HEK293T (cell line): ENCODE data around the gene PLEKHG2.

Experiments used
- BHLHE40 ChIP-seq: fragments of 450-650 bp; IDR thresholded peaks from 2 replicates; pipeline ENCODE4 v1.6.1; 2016; ENCODE audit warnings: mild to moderate bottlenecking, moderate library complexity, borderline replicate concordance
- CTBP1 ChIP-seq: fragments of 450-650 bp; IDR thresholded peaks from 2 replicates; pipeline ENCODE4 v1.6.1; 2016; ENCODE audit warnings: borderline replicate concordance
- ELF4 ChIP-seq: fragments of 450-650 bp; IDR thresholded peaks from 2 replicates; pipeline ENCODE4 v1.6.1; 2017; ENCODE audit warnings: antibody characterized with exemption
- FOXA1 ChIP-seq: fragments of 450-650 bp; IDR thresholded peaks from 2 replicates; pipeline ENCODE4 v1.6.1; 2016; ENCODE audit warnings: mild to moderate bottlenecking
- FOXK2 ChIP-seq: fragments of 450-650 bp; IDR thresholded peaks from 2 replicates; pipeline ENCODE4 v1.6.1; 2016; ENCODE audit warnings: mild to moderate bottlenecking
- FOXM1 ChIP-seq: fragments of 450-650 bp; IDR thresholded peaks from 2 replicates; pipeline ENCODE4 v1.6.1; 2017; ENCODE audit warnings: mild to moderate bottlenecking, borderline replicate concordance
- HDGF ChIP-seq: fragments of 450-650 bp; IDR thresholded peaks from 2 replicates; pipeline ENCODE4 v1.6.1; 2017; ENCODE audit warnings: antibody characterized with exemption, borderline replicate concordance
- LEF1 ChIP-seq: fragments of 450-650 bp; IDR thresholded peaks from 2 replicates; pipeline ENCODE4 v1.6.1; 2017; ENCODE audit warnings: mild to moderate bottlenecking, borderline replicate concordance
- NFRKB ChIP-seq: fragments of 450-650 bp; IDR thresholded peaks from 2 replicates; pipeline ENCODE4 v1.6.1; 2016; ENCODE audit warnings: mild to moderate bottlenecking, moderate library complexity
- SP1 ChIP-seq: fragments of 450-650 bp; IDR thresholded peaks from 2 replicates; pipeline ENCODE4 v1.6.1; 2017
- SUZ12 ChIP-seq: fragments of 450-650 bp; IDR thresholded peaks from 2 replicates; pipeline ENCODE4 v1.6.1; 2016; ENCODE audit warnings: mild to moderate bottlenecking
- TARDBP ChIP-seq: fragments of 450-650 bp; IDR thresholded peaks from 2 replicates; pipeline ENCODE4 v1.6.1; 2016
- TF ChIP-seq, protein P1 (sequence below): fragments of 450-650 bp; IDR thresholded peaks from 2 replicates; pipeline ENCODE4 v1.6.1; 2016

GRCh38 chr19:39382991-39383828, 29.3 kb upstream of the PLEKHG2 start:
- no peak for TF ChIP-seq SUZ12
- TF ChIP-seq FOXK2 = no peak
- no peak for TF ChIP-seq CTBP1
- TF ChIP-seq SP1 = no peak
- TF ChIP-seq FOXM1 = no peak
- TF ChIP-seq, protein P1, sequence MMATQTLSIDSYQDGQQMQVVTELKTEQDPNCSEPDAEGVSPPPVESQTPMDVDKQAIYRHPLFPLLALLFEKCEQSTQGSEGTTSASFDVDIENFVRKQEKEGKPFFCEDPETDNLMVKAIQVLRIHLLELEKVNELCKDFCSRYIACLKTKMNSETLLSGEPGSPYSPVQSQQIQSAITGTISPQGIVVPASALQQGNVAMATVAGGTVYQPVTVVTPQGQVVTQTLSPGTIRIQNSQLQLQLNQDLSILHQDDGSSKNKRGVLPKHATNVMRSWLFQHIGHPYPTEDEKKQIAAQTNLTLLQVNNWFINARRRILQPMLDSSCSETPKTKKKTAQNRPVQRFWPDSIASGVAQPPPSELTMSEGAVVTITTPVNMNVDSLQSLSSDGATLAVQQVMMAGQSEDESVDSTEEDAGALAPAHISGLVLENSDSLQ = no peak
- TF ChIP-seq BHLHE40 = no peak
- TF ChIP-seq FOXA1 = no peak
- TF ChIP-seq NFRKB = no peak
- no peak for TF ChIP-seq ELF4
- TF ChIP-seq TARDBP = no peak
- no peak for TF ChIP-seq LEF1
- TF ChIP-seq HDGF = no peak
